Neural cell (in vitro differentiated cells): ENCODE data around the gene GPC2.

Experiments used
- CTCF ChIP-seq: fragments of 450-650 bp; IDR thresholded peaks from 2 replicates; pipeline ENCODE4 v1.5.1; 2014; ENCODE audit warnings: antibody characterized with exemption, mild to moderate bottlenecking, moderate library complexity; ENCODE audit not compliant: poor library complexity, severe bottlenecking
- EZH2 ChIP-seq: fragments of 200-600, 300-800 bp; shearing (Covaris generic), sonication (generic); IDR thresholded peaks from 2 replicates; pipeline ENCODE4 v1.6.1; 2014; ENCODE audit warnings: antibody characterized with exemption, low read length, borderline replicate concordance, mild to moderate bottlenecking; ENCODE audit not compliant: insufficient read depth, poor library complexity, severe bottlenecking
- MXI1 ChIP-seq: fragments of 450-650 bp; conservative IDR thresholded peaks from 2 replicates; pipeline ENCODE4 v1.6.1; 2014; ENCODE audit warnings: antibody characterized with exemption, mild to moderate bottlenecking; ENCODE audit not compliant: poor library complexity, severe bottlenecking
- REST ChIP-seq: IDR thresholded peaks from 2 replicates; pipeline ENCODE4 v1.6.1; 2012; ENCODE audit warnings: borderline replicate concordance

DNA sequence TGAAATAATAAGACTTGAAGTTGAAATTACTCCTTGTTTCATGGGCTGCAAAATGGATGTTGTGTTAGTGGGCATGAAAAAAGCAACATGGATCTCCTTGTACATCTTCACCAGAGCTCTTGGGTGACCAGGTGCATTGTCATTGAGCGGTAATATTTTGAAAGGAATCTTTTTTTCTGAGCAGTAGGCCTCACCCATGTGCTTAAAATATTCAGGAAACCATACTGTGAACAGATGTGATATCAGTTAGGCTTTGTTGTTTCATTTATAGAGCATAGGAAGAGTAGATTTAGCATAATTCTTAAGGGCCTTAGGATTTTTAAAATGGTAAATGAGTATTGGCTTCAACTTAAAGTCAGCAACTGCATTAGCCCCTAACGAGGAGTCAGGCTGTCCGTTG, 15.8 kb upstream of the GPC2 start:
- TF ChIP-seq CTCF (no peak), MXI1 (no peak), REST (no peak), EZH2 (no peak)
